ENCODE measurements around the gene RHBDL1.

- TF ChIP-seq CTCF (conservative IDR thresholded peaks at IDR 0.05; ENCODE audit: low read length) = no peak
- TF ChIP-seq EZH2phosphoT487 (IDR thresholded peaks at IDR 0.05; ENCODE audit: borderline replicate concordance) = no peak
Measured at GRCh38 chr16:638034-638543, 37.4 kb upstream of the RHBDL1 start.
